GM12878 (cell line): ENCODE results near the gene BLOC1S3. TPM values are rescaled to one million over a fixed set of nuclear protein-coding genes. Genes with fewer than 3 reads are reported as not detected.

Experiments used
- HDGF ChIP-seq: fragments of 450-650 bp; IDR thresholded peaks from 2 replicates; pipeline ENCODE4 v1.6.1; 2016; ENCODE audit warnings: antibody characterized with exemption
- JUNB ChIP-seq: IDR thresholded peaks from 2 replicates; pipeline ENCODE4 v1.6.1; 2016; ENCODE audit warnings: antibody characterized with exemption, mild to moderate bottlenecking
- MTA2 ChIP-seq: fragments of 450-650 bp; IDR thresholded peaks from 2 replicates; pipeline ENCODE4 v1.6.1; 2016; ENCODE audit warnings: low read depth, mild to moderate bottlenecking, moderate library complexity
- MYB ChIP-seq: fragments of 150-350 bp; IDR thresholded peaks from 2 replicates; pipeline ENCODE4 v1.6.1; 2014; ENCODE audit warnings: mild to moderate bottlenecking, low read depth, low read length, borderline replicate concordance
- NFIC ChIP-seq: IDR thresholded peaks from 2 replicates; pipeline ENCODE4 v1.6.1; 2012; ENCODE audit warnings: low read depth, mild to moderate bottlenecking, inconsistent platforms, low read length, moderate library complexity
- PML ChIP-seq: IDR thresholded peaks from 2 replicates; pipeline ENCODE4 v1.6.1; 2012; ENCODE audit warnings: low read length, inconsistent platforms
- POLR2AphosphoS5 ChIP-seq: IDR thresholded peaks from 2 replicates; pipeline ENCODE4 v1.6.1; 2011; ENCODE audit warnings: mild to moderate bottlenecking, low read length, inconsistent platforms
- SIN3A ChIP-seq: IDR thresholded peaks from 2 replicates; pipeline ENCODE4 v1.6.1; 2012; ENCODE audit warnings: low read depth, low read length, improper control_type of control experiment
- USF1 ChIP-seq: IDR thresholded peaks from 2 replicates; pipeline ENCODE4 v1.6.1; 2011; ENCODE audit warnings: borderline replicate concordance, low read depth, mild to moderate bottlenecking, moderate library complexity, mixed read lengths, low read length; ENCODE audit not compliant: insufficient read depth; ENCODE audit errors: extremely low read length
- ZNF217 ChIP-seq: fragments of 450-650 bp; IDR thresholded peaks from 2 replicates; pipeline ENCODE4 v1.6.1; 2017; ENCODE audit warnings: antibody characterized with exemption, mild to moderate bottlenecking
- ZNF274 ChIP-seq: IDR thresholded peaks from one replicate; pipeline ENCODE4 v1.8.0; 2011; ENCODE audit not compliant: insufficient read length, insufficient read depth
- polyA plus RNA-seq, 11 experiments: library from polyadenylated mRNA; depleted of rRNA in 4 of 11; unstranded in 6 of 11; stranded (reverse) in 5 of 11; fragments of >200 nt; fragmentation: Nextera tagmentation in 4 of 11; fragmentation: Illumina TruSeq in 1 of 11; extraction: Ambion mirVana in 4 of 11; extraction: Trizol in 1 of 11; gene quantifications; 1 replicate in 1 of 11; 2 replicates in 10 of 11; pipeline versions ENCODE4 v1.2.1 to v1.2.3, GENCODE V29; 2011 to 2016; ENCODE audit warnings: inconsistent platforms in 2 of 11, missing spikeins in 2 of 11, low read depth in 1 of 11
- total RNA-seq, 4 experiments: library from RNA; depleted of rRNA in 3 of 4; stranded (reverse); fragments of >200 nt in 3 of 4; fragmentation: Illumina TruSeq in 1 of 4; extraction: Trizol in 1 of 4; gene quantifications; 2 replicates each; pipeline versions ENCODE4 v1.2.1 to v1.2.3, GENCODE V29; 2013 to 2021
- TF ChIP-seq, protein P1 (sequence below): fragments of 450-650 bp; IDR thresholded peaks from 2 replicates; pipeline ENCODE4 v1.6.1; 2016; ENCODE audit warnings: mild to moderate bottlenecking, moderate library complexity, borderline replicate concordance
- TF ChIP-seq, protein P2 (sequence below): IDR thresholded peaks from 2 replicates; pipeline ENCODE4 v1.6.1; 2012; ENCODE audit warnings: mild to moderate bottlenecking, low read depth, low read length
- TF ChIP-seq, protein P3 (sequence below): fragments of 450-650 bp; formaldehyde crosslinking; IDR thresholded peaks from 2 replicates; pipeline ENCODE4 v1.5.0; 2022; ENCODE audit warnings: mild to moderate bottlenecking, missing genetic modification characterization
- TF ChIP-seq, protein P4 (sequence below): fragments of 450-650 bp; IDR thresholded peaks from 2 replicates; pipeline ENCODE4 v1.6.1; 2017; ENCODE audit warnings: antibody characterized with exemption, mild to moderate bottlenecking, moderate library complexity

Gene BLOC1S3
- total and polyA plus RNA-seq, 10 of the 15 experiments (the other 5 are each of a cell fraction or from before 2014, with no cell fraction given), result 3.6 to 18.3 (median 10.4) TPM

GRCh38 chr19:45136507-45137178 is 41.9 kb upstream of the BLOC1S3 start (continued):
- TF ChIP-seq, protein P1, sequence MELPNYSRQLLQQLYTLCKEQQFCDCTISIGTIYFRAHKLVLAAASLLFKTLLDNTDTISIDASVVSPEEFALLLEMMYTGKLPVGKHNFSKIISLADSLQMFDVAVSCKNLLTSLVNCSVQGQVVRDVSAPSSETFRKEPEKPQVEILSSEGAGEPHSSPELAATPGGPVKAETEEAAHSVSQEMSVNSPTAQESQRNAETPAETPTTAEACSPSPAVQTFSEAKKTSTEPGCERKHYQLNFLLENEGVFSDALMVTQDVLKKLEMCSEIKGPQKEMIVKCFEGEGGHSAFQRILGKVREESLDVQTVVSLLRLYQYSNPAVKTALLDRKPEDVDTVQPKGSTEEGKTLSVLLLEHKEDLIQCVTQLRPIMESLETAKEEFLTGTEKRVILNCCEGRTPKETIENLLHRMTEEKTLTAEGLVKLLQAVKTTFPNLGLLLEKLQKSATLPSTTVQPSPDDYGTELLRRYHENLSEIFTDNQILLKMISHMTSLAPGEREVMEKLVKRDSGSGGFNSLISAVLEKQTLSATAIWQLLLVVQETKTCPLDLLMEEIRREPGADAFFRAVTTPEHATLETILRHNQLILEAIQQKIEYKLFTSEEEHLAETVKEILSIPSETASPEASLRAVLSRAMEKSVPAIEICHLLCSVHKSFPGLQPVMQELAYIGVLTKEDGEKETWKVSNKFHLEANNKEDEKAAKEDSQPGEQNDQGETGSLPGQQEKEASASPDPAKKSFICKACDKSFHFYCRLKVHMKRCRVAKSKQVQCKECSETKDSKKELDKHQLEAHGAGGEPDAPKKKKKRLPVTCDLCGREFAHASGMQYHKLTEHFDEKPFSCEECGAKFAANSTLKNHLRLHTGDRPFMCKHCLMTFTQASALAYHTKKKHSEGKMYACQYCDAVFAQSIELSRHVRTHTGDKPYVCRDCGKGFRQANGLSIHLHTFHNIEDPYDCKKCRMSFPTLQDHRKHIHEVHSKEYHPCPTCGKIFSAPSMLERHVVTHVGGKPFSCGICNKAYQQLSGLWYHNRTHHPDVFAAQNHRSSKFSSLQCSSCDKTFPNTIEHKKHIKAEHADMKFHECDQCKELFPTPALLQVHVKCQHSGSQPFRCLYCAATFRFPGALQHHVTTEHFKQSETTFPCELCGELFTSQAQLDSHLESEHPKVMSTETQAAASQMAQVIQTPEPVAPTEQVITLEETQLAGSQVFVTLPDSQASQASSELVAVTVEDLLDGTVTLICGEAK, result no peak
- TF ChIP-seq PML (no peak), NFIC (no peak), POLR2AphosphoS5 (no peak), ZNF217 (no peak), ZNF274 (no peak), USF1 (peak; percentile 41), SIN3A (no peak), JUNB (no peak), MTA2 (no peak), MYB (no peak), HDGF (peak; percentile 56; the same call in 1 of the 2 replicates)
- TF ChIP-seq, protein P2, sequence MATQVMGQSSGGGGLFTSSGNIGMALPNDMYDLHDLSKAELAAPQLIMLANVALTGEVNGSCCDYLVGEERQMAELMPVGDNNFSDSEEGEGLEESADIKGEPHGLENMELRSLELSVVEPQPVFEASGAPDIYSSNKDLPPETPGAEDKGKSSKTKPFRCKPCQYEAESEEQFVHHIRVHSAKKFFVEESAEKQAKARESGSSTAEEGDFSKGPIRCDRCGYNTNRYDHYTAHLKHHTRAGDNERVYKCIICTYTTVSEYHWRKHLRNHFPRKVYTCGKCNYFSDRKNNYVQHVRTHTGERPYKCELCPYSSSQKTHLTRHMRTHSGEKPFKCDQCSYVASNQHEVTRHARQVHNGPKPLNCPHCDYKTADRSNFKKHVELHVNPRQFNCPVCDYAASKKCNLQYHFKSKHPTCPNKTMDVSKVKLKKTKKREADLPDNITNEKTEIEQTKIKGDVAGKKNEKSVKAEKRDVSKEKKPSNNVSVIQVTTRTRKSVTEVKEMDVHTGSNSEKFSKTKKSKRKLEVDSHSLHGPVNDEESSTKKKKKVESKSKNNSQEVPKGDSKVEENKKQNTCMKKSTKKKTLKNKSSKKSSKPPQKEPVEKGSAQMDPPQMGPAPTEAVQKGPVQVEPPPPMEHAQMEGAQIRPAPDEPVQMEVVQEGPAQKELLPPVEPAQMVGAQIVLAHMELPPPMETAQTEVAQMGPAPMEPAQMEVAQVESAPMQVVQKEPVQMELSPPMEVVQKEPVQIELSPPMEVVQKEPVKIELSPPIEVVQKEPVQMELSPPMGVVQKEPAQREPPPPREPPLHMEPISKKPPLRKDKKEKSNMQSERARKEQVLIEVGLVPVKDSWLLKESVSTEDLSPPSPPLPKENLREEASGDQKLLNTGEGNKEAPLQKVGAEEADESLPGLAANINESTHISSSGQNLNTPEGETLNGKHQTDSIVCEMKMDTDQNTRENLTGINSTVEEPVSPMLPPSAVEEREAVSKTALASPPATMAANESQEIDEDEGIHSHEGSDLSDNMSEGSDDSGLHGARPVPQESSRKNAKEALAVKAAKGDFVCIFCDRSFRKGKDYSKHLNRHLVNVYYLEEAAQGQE, result no peak
- TF ChIP-seq, protein P3, sequence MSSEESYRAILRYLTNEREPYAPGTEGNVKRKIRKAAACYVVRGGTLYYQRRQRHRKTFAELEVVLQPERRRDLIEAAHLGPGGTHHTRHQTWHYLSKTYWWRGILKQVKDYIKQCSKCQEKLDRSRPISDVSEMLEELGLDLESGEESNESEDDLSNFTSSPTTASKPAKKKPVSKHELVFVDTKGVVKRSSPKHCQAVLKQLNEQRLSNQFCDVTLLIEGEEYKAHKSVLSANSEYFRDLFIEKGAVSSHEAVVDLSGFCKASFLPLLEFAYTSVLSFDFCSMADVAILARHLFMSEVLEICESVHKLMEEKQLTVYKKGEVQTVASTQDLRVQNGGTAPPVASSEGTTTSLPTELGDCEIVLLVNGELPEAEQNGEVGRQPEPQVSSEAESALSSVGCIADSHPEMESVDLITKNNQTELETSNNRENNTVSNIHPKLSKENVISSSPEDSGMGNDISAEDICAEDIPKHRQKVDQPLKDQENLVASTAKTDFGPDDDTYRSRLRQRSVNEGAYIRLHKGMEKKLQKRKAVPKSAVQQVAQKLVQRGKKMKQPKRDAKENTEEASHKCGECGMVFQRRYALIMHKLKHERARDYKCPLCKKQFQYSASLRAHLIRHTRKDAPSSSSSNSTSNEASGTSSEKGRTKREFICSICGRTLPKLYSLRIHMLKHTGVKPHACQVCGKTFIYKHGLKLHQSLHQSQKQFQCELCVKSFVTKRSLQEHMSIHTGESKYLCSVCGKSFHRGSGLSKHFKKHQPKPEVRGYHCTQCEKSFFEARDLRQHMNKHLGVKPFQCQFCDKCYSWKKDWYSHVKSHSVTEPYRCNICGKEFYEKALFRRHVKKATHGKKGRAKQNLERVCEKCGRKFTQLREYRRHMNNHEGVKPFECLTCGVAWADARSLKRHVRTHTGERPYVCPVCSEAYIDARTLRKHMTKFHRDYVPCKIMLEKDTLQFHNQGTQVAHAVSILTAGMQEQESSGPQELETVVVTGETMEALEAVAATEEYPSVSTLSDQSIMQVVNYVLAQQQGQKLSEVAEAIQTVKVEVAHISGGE (CRISPR knock-in tag), result no peak
- TF ChIP-seq, protein P4, sequence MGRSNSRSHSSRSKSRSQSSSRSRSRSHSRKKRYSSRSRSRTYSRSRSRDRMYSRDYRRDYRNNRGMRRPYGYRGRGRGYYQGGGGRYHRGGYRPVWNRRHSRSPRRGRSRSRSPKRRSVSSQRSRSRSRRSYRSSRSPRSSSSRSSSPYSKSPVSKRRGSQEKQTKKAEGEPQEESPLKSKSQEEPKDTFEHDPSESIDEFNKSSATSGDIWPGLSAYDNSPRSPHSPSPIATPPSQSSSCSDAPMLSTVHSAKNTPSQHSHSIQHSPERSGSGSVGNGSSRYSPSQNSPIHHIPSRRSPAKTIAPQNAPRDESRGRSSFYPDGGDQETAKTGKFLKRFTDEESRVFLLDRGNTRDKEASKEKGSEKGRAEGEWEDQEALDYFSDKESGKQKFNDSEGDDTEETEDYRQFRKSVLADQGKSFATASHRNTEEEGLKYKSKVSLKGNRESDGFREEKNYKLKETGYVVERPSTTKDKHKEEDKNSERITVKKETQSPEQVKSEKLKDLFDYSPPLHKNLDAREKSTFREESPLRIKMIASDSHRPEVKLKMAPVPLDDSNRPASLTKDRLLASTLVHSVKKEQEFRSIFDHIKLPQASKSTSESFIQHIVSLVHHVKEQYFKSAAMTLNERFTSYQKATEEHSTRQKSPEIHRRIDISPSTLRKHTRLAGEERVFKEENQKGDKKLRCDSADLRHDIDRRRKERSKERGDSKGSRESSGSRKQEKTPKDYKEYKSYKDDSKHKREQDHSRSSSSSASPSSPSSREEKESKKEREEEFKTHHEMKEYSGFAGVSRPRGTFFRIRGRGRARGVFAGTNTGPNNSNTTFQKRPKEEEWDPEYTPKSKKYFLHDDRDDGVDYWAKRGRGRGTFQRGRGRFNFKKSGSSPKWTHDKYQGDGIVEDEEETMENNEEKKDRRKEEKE, result no peak
